ENCODE results near the gene SLIRP.

- TF ChIP-seq CTCF (IDR thresholded peaks at IDR 0.05), result no peak
- TF ChIP-seq POLR2AphosphoS5 (IDR thresholded peaks at IDR 0.05; ENCODE audit: low read depth, low read length), result no peak
Observed at GRCh38 chr14:77709412-77709811, 1.5 kb downstream of the SLIRP start.

All from Panc1 (cell line).